H9 (cell line): ENCODE results near the gene HEATR3. TPM values are rescaled to one million over a fixed set of nuclear protein-coding genes. Genes with fewer than 3 reads are reported as not detected.
A peak's percentile ranks its signal among the peaks of the same experiment; 100 is the strongest.

Experiments used
- DNase-seq: peaks from one replicate; pipeline ENCODE4 v3.0.0-alpha.2; 2017
- H2AFZ ChIP-seq: one replicate; pipeline ENCODE4 v1.6.1; 2013; ENCODE audit warnings: mild to moderate bottlenecking, low read length, control low read depth, moderate library complexity
- H2AK5ac ChIP-seq: 2 replicates; pipeline ENCODE4 v1.6.1; 2013; ENCODE audit warnings: low read length, control low read depth, mixed read lengths; ENCODE audit not compliant: insufficient read length
- H2BK120ac ChIP-seq: one replicate; pipeline ENCODE4 v1.6.1; 2013; ENCODE audit warnings: low read depth, mild to moderate bottlenecking, low read length, control low read depth, inconsistent platforms; ENCODE audit not compliant: poor library complexity, severe bottlenecking
- H2BK12ac ChIP-seq: 2 replicates; pipeline ENCODE4 v1.6.1; 2013; ENCODE audit warnings: low read length, control low read depth, mixed read lengths, low read depth; ENCODE audit not compliant: insufficient read length
- H2BK15ac ChIP-seq: 2 replicates; pipeline ENCODE4 v1.6.1; 2013; ENCODE audit warnings: low read depth, low read length, control low read depth
- H2BK20ac ChIP-seq: one replicate; pipeline ENCODE4 v1.6.1; 2013; ENCODE audit warnings: low read depth, mild to moderate bottlenecking, low read length, control low read depth, inconsistent platforms; ENCODE audit not compliant: poor library complexity, severe bottlenecking
- H2BK5ac ChIP-seq: 2 replicates; pipeline ENCODE4 v1.6.1; 2013; ENCODE audit warnings: low read length, control low read depth, mixed read lengths; ENCODE audit not compliant: insufficient read length
- H3K14ac ChIP-seq: 2 replicates; pipeline ENCODE4 v1.6.1; 2013; ENCODE audit warnings: low read length, control low read depth; ENCODE audit not compliant: insufficient read depth
- H3K18ac ChIP-seq: 2 replicates; pipeline ENCODE4 v1.6.1; 2013; ENCODE audit warnings: low read depth, mild to moderate bottlenecking, mixed read lengths, low read length, control low read depth; ENCODE audit not compliant: insufficient read length
- H3K23ac ChIP-seq: 2 replicates; pipeline ENCODE4 v1.6.1; 2013; ENCODE audit warnings: low read length, control low read depth, mixed read lengths, low read depth; ENCODE audit not compliant: insufficient read length
- H3K23me2 ChIP-seq: 2 replicates; pipeline ENCODE4 v1.6.1; 2013; ENCODE audit warnings: low read depth, mild to moderate bottlenecking, mixed read lengths, low read length, control low read depth; ENCODE audit not compliant: insufficient read length, poor library complexity, severe bottlenecking
- H3K27ac ChIP-seq: 2 replicates; pipeline ENCODE4 v1.5.1; 2013; ENCODE audit warnings: low read length, control low read depth, mixed read lengths, low read depth; ENCODE audit not compliant: insufficient read length
- H3K27me3 ChIP-seq: 2 replicates; pipeline ENCODE4 v1.6.1; 2013; ENCODE audit warnings: low read length, control low read depth, inconsistent platforms; ENCODE audit not compliant: insufficient read depth
- H3K4ac ChIP-seq: 2 replicates; pipeline ENCODE4 v1.6.1; 2013; ENCODE audit warnings: low read depth, mild to moderate bottlenecking, control low read depth, inconsistent platforms, low read length, moderate library complexity
- H3K4me1 ChIP-seq: 2 replicates; pipeline ENCODE4 v1.6.1; 2013; ENCODE audit warnings: low read length, control low read depth, inconsistent platforms; ENCODE audit not compliant: insufficient read depth
- H3K4me2 ChIP-seq: 2 replicates; pipeline ENCODE4 v1.6.1; 2013; ENCODE audit warnings: low read length, control low read depth, mixed read lengths; ENCODE audit not compliant: insufficient read length, insufficient read depth
- H3K56ac ChIP-seq: 2 replicates; pipeline ENCODE4 v1.6.1; 2013; ENCODE audit warnings: low read depth, mild to moderate bottlenecking, mixed read lengths, low read length, control low read depth; ENCODE audit not compliant: insufficient read length
- H3K79me1 ChIP-seq: 2 replicates; pipeline ENCODE4 v1.6.1; 2013; ENCODE audit warnings: low read depth, mild to moderate bottlenecking, moderate library complexity, low read length, control low read depth, inconsistent platforms; ENCODE audit not compliant: insufficient read depth, poor library complexity, severe bottlenecking
- H3K79me2 ChIP-seq: 2 replicates; pipeline ENCODE4 v1.6.1; 2013; ENCODE audit warnings: low read length, control low read depth, inconsistent platforms; ENCODE audit not compliant: insufficient read depth
- H3K9ac ChIP-seq: 2 replicates; pipeline ENCODE4 v1.6.1; 2013; ENCODE audit warnings: low read length, control low read depth, mixed read lengths; ENCODE audit not compliant: insufficient read length; ENCODE audit errors: extremely low read depth
- H3K9me3 ChIP-seq: one replicate; pipeline ENCODE4 v1.6.1; 2013; ENCODE audit warnings: low read depth, low read length, inconsistent platforms; ENCODE audit not compliant: control insufficient read depth
- H3T11ph ChIP-seq: one replicate; pipeline ENCODE4 v1.6.1; 2013; ENCODE audit warnings: mild to moderate bottlenecking, low read length, control low read depth, inconsistent platforms
- H4K20me1 ChIP-seq: one replicate; pipeline ENCODE4 v1.6.1; 2013; ENCODE audit not compliant: control insufficient read depth, insufficient read length, insufficient read depth
- H4K5ac ChIP-seq: 2 replicates; pipeline ENCODE4 v1.6.1; 2013; ENCODE audit warnings: low read depth, mild to moderate bottlenecking, mixed read lengths, low read length, control low read depth; ENCODE audit not compliant: insufficient read length
- H4K8ac ChIP-seq: replicated peaks from 2 replicates; pipeline ENCODE4 v1.6.1; 2013; ENCODE audit warnings: low read length, control low read depth, mixed read lengths, low read depth; ENCODE audit not compliant: insufficient read length
- H4K91ac ChIP-seq: 2 replicates; pipeline ENCODE4 v1.6.1; 2013; ENCODE audit warnings: low read depth, mild to moderate bottlenecking, moderate library complexity, mixed read lengths, low read length, control low read depth; ENCODE audit not compliant: insufficient read length
- H3K27ac Mint-ChIP-seq, 3 experiments: 2 replicates in 2 of 3; 3 replicates in 1 of 3; pipeline ENCODE4 v1.8.0; 2020 to 2021; ENCODE audit warnings: mixed read lengths in 3 of 3, mild to moderate bottlenecking in 1 of 3, moderate library complexity in 1 of 3
- H3K27me3 Mint-ChIP-seq: 2 replicates; pipeline ENCODE4 v1.8.0; 2021; ENCODE audit warnings: low read depth, mild to moderate bottlenecking, moderate library complexity, mixed read lengths
- H3K36me3 Mint-ChIP-seq, 3 experiments: 2 replicates in 2 of 3; 3 replicates in 1 of 3; pipeline ENCODE4 v1.8.0; 2020 to 2021; ENCODE audit warnings: low read depth in 3 of 3, mixed read lengths in 3 of 3; ENCODE audit not compliant: insufficient read depth in 1 of 3
- H3K4me1 Mint-ChIP-seq, 2 experiments: 2 replicates each; pipeline ENCODE4 v1.8.0; 2020; ENCODE audit warnings: mixed read lengths in 2 of 2
- H3K4me3 Mint-ChIP-seq, 2 experiments: 2 replicates in 1 of 2; 3 replicates in 1 of 2; pipeline ENCODE4 v1.8.0; 2020 to 2021; ENCODE audit warnings: mild to moderate bottlenecking in 2 of 2, mixed read lengths in 2 of 2, moderate library complexity in 1 of 2
- H3K9me3 Mint-ChIP-seq, 2 experiments: 2 replicates in 1 of 2; 3 replicates in 1 of 2; pipeline ENCODE4 v1.8.0; 2020; ENCODE audit warnings: mild to moderate bottlenecking in 2 of 2, mixed read lengths in 2 of 2, moderate library complexity in 1 of 2
- WGBS: extraction: QIAGEN DNeasy Blood & Tissue Kit; methylation state at CpG from one replicate; pipeline ENCODE4 v1.1.7; 2013; ENCODE audit warnings: missing lambda C conversion rate, low lambda C conversion rate, mixed read lengths; ENCODE audit not compliant: insufficient read length; ENCODE audit errors: extremely low coverage; 5-methylcytosine and 5-hydroxymethylcytosine counted together
- total RNA-seq: library from RNA; stranded (reverse); gene quantifications from 2 replicates; pipeline ENCODE4 v1.2.1, GENCODE V29; 2021
- TF ChIP-seq, protein P1 (sequence below): fragments of 200-600 bp; sonication (generic); conservative IDR thresholded peaks from 3 replicates; pipeline ENCODE4 v1.8.0; 2021; ENCODE audit warnings: antibody characterized with exemption, mild to moderate bottlenecking

Gene HEATR3
- total RNA-seq, 1 experiment from 2014 or later, result 26.5 TPM

DNA sequence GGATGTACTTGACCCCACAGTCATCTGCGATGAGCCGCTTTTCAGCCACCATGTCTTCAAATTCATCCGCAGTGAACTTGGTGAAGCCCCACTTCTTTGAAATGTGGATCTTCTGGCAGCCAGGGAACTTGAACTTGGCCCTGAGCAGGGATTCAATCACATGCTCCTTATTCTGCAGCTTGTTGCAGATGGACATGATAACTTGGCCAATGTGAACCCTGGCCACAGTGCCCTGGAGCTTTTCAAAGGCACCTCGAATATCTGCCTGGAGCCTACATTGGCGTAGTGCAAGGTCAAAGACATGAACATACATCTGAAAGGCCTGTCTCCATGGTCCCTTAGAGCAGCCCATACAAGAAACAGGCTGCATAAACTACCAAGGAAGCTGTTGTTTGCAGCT is 85.6 kb downstream of the HEATR3 start:
- peaks cover 3% of the 10 kb centered on the region; the same call in 1 of the 2 replicates for H3K27me3 Mint-ChIP-seq
- WGBS, result no CpG with 5 or more reads among the region's 5 CpGs
- Histone ChIP-seq H3K4ac (no peak overlapping the region), H2BK12ac (no peak overlapping the region), H3K79me2 (peaks cover 10% of the 10 kb centered on the region; the same call in 1 of the 2 replicates), H2AFZ (no peak overlapping the region), H3K79me1 (peaks cover 8% of the 10 kb centered on the region), H3K4me2 (peak overlapping the region; percentile 75), H2BK15ac (no peak overlapping the region), H3K14ac (no peak overlapping the region), H3K56ac (no peak overlapping the region), H3K18ac (no peak overlapping the region), H2BK120ac (no peak overlapping the region), H4K91ac (no peak overlapping the region), H4K8ac (no peak overlapping the region), H3K23ac (no peak overlapping the region), H4K20me1 (peaks cover 3% of the 10 kb centered on the region), H3T11ph (no peak overlapping the region), H3K9ac (no peak overlapping the region), H2AK5ac (no peak overlapping the region), H2BK5ac (no peak overlapping the region), H3K9me3 (no peaks in the 10 kb centered on the region), H3K23me2 (peaks cover 15% of the 10 kb centered on the region), H3K27me3 (no peaks in the 10 kb centered on the region), H4K5ac (no peak overlapping the region), H2BK20ac (no peak overlapping the region), H3K4me1 (peaks cover 3% of the 10 kb centered on the region), H3K27ac (no peak overlapping the region)
- TF ChIP-seq, protein P1, sequence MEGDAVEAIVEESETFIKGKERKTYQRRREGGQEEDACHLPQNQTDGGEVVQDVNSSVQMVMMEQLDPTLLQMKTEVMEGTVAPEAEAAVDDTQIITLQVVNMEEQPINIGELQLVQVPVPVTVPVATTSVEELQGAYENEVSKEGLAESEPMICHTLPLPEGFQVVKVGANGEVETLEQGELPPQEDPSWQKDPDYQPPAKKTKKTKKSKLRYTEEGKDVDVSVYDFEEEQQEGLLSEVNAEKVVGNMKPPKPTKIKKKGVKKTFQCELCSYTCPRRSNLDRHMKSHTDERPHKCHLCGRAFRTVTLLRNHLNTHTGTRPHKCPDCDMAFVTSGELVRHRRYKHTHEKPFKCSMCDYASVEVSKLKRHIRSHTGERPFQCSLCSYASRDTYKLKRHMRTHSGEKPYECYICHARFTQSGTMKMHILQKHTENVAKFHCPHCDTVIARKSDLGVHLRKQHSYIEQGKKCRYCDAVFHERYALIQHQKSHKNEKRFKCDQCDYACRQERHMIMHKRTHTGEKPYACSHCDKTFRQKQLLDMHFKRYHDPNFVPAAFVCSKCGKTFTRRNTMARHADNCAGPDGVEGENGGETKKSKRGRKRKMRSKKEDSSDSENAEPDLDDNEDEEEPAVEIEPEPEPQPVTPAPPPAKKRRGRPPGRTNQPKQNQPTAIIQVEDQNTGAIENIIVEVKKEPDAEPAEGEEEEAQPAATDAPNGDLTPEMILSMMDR, result no peak
- peaks cover 19 to 22% of the 10 kb centered on the region in 2 experiments for H3K4me1 Mint-ChIP-seq
- no peak overlapping the region for H3K4me3 Mint-ChIP-seq
- no peak overlapping the region for H3K27ac Mint-ChIP-seq
- H3K36me3 Mint-ChIP-seq, result no peaks in the 10 kb centered on the region
- no peak for DNase-seq
- no peaks in the 10 kb centered on the region; a peak in 1 of 5 replicates for H3K9me3 Mint-ChIP-seq
